22Rv1 (cell line): ENCODE results near the gene ADAMTS17.

ENCODE experiments used
- CTCF ChIP-seq: fragments of 450-650 bp; IDR thresholded peaks from 2 replicates; pipeline ENCODE4 v1.5.1; 2017; ENCODE audit warnings: mild to moderate bottlenecking
- ZFX ChIP-seq: fragments of 450-650 bp; IDR thresholded peaks from 2 replicates; pipeline ENCODE4 v1.6.1; 2017; ENCODE audit warnings: antibody characterized with exemption, borderline replicate concordance

- TF ChIP-seq CTCF (no peak), ZFX (no peak)
Observed at GRCh38 chr15:100255644-100256043, 86.1 kb downstream of the ADAMTS17 start.
